ENCODE results near the gene MTM1.

- TF ChIP-seq, protein P1, sequence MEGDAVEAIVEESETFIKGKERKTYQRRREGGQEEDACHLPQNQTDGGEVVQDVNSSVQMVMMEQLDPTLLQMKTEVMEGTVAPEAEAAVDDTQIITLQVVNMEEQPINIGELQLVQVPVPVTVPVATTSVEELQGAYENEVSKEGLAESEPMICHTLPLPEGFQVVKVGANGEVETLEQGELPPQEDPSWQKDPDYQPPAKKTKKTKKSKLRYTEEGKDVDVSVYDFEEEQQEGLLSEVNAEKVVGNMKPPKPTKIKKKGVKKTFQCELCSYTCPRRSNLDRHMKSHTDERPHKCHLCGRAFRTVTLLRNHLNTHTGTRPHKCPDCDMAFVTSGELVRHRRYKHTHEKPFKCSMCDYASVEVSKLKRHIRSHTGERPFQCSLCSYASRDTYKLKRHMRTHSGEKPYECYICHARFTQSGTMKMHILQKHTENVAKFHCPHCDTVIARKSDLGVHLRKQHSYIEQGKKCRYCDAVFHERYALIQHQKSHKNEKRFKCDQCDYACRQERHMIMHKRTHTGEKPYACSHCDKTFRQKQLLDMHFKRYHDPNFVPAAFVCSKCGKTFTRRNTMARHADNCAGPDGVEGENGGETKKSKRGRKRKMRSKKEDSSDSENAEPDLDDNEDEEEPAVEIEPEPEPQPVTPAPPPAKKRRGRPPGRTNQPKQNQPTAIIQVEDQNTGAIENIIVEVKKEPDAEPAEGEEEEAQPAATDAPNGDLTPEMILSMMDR (tag by site-specific recombination; IDR thresholded peaks at IDR 0.05) = no peak
- TF ChIP-seq ZNF24 (tag by site-specific recombination; IDR thresholded peaks at IDR 0.05) = no peak
- TF ChIP-seq, protein P2, sequence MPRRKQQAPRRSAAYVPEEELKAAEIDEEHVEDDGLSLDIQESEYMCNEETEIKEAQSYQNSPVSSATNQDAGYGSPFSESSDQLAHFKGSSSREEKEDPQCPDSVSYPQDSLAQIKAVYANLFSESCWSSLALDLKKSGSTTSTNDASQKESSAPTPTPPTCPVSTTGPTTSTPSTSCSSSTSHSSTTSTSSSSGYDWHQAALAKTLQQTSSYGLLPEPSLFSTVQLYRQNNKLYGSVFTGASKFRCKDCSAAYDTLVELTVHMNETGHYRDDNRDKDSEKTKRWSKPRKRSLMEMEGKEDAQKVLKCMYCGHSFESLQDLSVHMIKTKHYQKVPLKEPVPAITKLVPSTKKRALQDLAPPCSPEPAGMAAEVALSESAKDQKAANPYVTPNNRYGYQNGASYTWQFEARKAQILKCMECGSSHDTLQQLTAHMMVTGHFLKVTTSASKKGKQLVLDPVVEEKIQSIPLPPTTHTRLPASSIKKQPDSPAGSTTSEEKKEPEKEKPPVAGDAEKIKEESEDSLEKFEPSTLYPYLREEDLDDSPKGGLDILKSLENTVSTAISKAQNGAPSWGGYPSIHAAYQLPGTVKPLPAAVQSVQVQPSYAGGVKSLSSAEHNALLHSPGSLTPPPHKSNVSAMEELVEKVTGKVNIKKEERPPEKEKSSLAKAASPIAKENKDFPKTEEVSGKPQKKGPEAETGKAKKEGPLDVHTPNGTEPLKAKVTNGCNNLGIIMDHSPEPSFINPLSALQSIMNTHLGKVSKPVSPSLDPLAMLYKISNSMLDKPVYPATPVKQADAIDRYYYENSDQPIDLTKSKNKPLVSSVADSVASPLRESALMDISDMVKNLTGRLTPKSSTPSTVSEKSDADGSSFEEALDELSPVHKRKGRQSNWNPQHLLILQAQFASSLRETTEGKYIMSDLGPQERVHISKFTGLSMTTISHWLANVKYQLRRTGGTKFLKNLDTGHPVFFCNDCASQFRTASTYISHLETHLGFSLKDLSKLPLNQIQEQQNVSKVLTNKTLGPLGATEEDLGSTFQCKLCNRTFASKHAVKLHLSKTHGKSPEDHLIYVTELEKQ (tag by site-specific recombination; IDR thresholded peaks at IDR 0.05; ENCODE audit: borderline replicate concordance) = no peak
These were observed 121.7 kb downstream of the MTM1 start for GRCh38 chrX:150690126-150690525.
